Fibroblast of villous mesenchyme (primary cell): ENCODE data around the gene ARFGAP2. TPM values are rescaled to one million over a fixed set of nuclear protein-coding genes. Genes with fewer than 3 reads are reported as not detected.

ENCODE experiments used
- DNase-seq: peaks from one replicate; pipeline ENCODE4 v3.0.0-alpha.2; 2010; ENCODE audit warnings: low read depth
- H3K4me3 ChIP-seq: 2 replicates; pipeline ENCODE4 v1.5.1; 2011; ENCODE audit warnings: low read depth, mild to moderate bottlenecking, low read length
- total RNA-seq: library from RNA; depleted of rRNA; stranded (reverse); fragments of >200 nt; gene quantifications from 2 replicates; pipeline ENCODE4 v1.2.3, GENCODE V29; 2012
- TF ChIP-seq, protein P1 (sequence below): IDR thresholded peaks from 2 replicates; pipeline ENCODE4 v1.5.1; 2012; ENCODE audit warnings: low read depth, mild to moderate bottlenecking, low read length; ENCODE audit not compliant: insufficient read depth

Gene ARFGAP2
- total RNA-seq = 101 and 112 TPM in 2 replicates

DNA sequence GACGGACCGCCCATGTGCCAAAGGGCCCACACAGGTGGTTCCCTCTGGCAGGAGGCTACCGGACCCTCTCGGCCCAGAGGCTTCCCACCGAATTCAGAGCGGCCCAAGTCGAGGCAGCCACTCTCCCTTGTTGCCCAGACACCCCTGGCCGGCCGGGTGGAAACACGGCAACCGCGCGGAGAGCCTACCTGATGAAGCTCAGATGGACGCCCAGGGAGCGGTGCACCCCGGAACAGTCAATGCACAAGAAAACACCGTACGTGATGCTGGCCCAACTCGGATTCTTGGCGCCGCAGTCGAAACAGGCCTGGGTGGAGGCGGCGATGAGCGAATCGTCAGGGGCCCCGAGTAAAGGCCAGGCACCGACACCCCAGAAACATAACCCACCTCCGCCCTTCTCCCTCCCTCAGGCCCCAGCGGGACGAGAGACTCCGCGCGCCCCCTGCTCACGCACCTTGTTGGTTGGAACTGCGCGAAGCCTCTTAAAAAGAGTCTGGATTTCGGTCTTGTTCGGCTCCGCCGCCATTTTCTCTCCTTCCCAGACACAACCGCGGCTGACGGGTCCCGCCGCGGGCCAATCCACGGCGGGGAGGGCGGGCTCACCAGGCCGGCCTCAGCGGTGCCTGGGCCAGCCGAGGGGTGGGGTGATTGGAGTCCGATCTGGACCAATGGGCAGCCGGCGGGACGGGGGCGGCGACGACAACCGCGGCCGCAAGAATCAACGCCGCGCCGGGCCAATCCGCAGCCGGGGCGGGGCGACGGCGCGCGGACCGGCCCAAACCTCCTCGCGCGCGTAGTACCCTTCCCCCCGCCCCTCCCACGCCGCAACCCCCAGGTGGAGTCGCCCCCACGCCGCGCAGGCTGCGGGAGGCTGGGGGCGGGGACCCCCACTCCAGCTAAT is at the start of gene ARFGAP2:
ARFGAP2 (minus strand) TSS at position 552 of the 901 bp plus-strand sequence; CDS start at position 526, 26 bp downstream.
- DNase-seq = peak; percentile 97
- TF ChIP-seq, protein P1, sequence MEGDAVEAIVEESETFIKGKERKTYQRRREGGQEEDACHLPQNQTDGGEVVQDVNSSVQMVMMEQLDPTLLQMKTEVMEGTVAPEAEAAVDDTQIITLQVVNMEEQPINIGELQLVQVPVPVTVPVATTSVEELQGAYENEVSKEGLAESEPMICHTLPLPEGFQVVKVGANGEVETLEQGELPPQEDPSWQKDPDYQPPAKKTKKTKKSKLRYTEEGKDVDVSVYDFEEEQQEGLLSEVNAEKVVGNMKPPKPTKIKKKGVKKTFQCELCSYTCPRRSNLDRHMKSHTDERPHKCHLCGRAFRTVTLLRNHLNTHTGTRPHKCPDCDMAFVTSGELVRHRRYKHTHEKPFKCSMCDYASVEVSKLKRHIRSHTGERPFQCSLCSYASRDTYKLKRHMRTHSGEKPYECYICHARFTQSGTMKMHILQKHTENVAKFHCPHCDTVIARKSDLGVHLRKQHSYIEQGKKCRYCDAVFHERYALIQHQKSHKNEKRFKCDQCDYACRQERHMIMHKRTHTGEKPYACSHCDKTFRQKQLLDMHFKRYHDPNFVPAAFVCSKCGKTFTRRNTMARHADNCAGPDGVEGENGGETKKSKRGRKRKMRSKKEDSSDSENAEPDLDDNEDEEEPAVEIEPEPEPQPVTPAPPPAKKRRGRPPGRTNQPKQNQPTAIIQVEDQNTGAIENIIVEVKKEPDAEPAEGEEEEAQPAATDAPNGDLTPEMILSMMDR = no peak
- peak within 1 kb of the TSS; percentile 99 for H3K4me3 ChIP-seq

DNA sequence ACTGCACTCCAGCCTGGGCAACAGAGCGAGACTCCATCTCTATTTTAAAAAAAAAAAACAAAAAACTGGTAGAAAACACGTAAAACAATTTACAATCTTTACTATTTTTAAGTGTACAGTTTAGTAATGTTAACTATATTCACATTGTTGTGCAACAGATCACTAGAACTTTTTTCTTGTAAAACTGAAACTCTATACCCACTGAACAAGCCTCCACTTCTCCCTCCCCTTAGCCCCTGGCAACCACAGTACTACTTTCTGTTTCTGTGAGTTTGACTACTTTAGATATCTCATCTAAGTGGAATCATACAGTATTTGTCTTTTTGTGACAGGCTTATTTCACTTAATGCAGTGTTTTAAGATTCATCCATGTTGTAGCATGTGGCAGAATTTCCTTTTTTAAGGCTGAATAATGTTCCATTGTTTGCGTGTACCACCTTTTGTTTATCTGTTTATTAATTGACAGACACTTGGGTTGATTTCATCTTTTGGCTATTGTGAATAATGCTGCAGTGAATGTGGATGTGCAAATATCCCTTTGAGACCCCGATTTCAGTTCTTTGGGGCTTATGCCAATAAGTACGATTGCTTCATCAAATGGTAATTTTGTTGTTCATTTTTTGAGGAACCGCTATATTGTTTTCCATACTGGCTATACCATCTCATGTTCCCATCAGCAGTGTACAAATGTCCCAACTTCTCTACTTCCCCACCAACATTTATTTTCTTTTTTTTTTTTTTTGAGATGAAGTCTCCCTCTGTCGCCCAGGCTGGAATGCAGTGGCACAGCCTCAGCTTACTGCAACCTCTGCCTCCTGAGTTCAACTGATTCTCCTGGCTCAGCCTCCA is 49.1 kb upstream of the ARFGAP2 start:
- H3K4me3 ChIP-seq = no peak overlapping the region
- peak; percentile 52 for DNase-seq
- TF ChIP-seq, protein P1 = no peak

DNA sequence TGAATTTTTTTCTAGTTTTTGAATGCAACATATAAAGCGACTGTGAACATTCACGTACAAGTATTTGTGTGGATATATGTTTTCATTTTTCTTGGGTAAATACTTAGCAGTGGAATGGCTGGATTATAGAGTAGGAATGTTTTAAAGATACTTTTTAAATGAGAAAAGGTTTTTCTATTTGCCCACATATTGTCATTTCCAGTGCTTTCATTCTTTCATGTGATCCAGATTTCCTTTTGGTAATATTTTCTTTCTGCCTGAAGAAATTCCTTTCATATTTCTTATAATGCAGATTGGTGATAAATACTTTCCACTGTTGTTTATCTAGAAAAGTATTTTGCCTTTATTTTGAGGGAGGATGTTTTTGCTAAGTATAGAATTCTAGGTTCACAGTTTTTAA is 46.0 kb upstream of the ARFGAP2 start:
- TF ChIP-seq, protein P1 = no peak
- DNase-seq = no peak
- H3K4me3 ChIP-seq = no peak overlapping the region

DNA sequence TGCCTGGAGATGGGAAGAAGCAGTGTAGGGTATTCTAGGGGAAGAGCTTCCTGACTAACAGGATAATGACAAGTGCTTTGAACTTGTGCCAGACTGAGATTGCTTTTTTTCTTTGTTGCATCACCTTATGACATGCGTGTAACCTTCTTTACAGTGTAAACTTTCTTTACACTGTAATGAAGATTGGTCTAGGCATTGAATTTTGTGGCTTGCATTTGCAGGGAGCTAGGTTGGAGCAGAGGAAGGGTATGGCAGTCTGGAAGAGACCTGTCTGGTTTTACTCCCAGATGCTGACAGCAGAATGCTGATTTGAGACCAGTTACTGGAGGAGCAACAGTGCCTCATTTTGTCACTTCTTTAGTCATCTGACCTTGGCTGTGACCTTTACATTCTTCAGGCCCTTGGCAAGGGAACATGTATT is 43.7 kb upstream of the ARFGAP2 start:
- H3K4me3 ChIP-seq = no peak overlapping the region
- TF ChIP-seq, protein P1 = no peak
- peak; percentile 74 for DNase-seq

DNA sequence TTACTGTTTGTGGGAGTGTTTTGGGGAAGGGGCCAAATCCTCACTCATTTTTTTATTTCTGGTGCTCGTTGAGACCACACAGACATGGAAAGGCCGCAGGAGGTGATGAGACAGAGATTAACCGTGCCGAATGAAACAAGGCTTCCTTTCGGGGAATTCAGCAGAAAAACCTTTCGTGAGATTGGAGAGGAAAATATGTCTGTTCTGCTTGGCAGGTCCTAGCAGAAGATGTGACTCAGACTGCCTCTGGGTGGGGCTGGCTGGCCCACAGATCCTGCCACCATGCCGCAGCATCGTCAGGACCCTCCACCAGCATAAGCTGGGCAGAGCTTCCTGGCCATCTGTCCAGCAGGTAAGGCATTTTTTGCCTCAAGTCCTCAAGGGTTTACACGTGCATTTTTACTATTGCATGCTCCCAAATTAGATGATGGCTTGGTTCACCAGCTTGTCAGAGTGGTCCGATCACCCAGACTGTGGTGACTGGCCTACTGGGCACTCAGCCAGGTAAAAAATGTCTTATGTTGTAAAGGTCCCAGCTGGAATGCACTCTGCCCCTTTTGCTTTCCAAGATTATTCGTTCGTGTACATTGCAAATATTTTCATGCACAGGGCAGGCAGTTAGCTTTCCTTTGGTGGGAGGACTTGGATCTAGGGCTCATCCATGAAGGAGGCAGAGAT is 39.6 kb upstream of the ARFGAP2 start:
- peak; percentile 72 for DNase-seq
- TF ChIP-seq, protein P1 = no peak

DNA sequence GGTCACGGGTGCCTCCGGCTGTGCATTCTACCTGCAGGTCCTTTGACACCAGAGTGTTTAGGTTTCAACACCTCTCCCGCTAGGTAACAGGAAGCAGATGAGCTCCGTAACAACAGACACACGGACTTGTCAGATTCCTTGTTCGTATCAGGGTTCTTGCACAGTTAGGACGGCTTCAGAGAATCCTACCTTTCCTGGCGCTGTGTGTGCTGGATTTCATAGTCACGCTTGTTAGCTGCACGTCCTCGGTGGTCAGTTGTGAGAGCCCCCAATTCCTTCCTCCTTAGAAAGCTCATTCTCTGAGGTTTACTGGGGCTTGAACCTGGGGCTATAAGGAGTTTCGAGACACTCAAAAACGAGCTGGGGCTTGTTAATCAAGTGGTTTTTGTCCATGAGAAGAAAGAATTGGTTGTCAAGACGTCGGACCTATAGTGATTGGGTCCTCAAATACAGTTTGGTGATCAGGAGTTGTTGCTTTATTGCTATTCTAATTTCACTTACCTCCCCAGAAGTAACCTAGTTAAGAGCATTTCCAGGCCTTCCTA is 38.8 kb upstream of the ARFGAP2 start:
- peak; percentile 9 for DNase-seq
- peak overlapping the region; percentile 69 for H3K4me3 ChIP-seq
- TF ChIP-seq, protein P1 = no peak

More for the DNA sequence above, 39.6 kb upstream of the ARFGAP2 start:
- H3K4me3 ChIP-seq = peak overlapping the region; percentile 69
